Measurements from ENCODE around the gene RASA3. TPM values are rescaled to one million over a fixed set of nuclear protein-coding genes. Genes with fewer than 3 reads are reported as not detected.

Gene RASA3
- total and polyA plus RNA-seq, 10 of the 15 experiments (the other 5 are each of a cell fraction or from before 2014, with no cell fraction given), result 0.79 to 33.9 (median 17.6) TPM

- TF ChIP-seq ZNF592 (IDR thresholded peaks at IDR 0.05) (no peak), RBBP5 (conservative IDR thresholded peaks at IDR 0.05) (no peak), MAX (IDR thresholded peaks at IDR 0.05; ENCODE audit: low read depth, low read length) (no peak), RELA (IDR thresholded peaks at IDR 0.05; ENCODE audit: borderline replicate concordance, partially characterized antibody) (no peak), MTA3 (IDR thresholded peaks at IDR 0.05; ENCODE audit: borderline replicate concordance, low read length) (no peak), ELK1 (IDR thresholded peaks at IDR 0.05; ENCODE audit: low read depth, low read length) (no peak), MYB (IDR thresholded peaks at IDR 0.05; ENCODE audit: borderline replicate concordance, low read depth, low read length) (no peak)
Measured at GRCh38 chr13:113967206-113967720, 165.2 kb downstream of the RASA3 start (continued).

Data from GM12878 (cell line).